ENCODE measurements around the gene SETD1B. TPM values are rescaled to one million over a fixed set of nuclear protein-coding genes. Genes with fewer than 3 reads are reported as not detected.
A peak's percentile ranks its signal among the peaks of the same experiment; 100 is the strongest.

SETD1B gene
- total RNA-seq, 1 experiment from 2014 or later = 40.4 TPM

DNA sequence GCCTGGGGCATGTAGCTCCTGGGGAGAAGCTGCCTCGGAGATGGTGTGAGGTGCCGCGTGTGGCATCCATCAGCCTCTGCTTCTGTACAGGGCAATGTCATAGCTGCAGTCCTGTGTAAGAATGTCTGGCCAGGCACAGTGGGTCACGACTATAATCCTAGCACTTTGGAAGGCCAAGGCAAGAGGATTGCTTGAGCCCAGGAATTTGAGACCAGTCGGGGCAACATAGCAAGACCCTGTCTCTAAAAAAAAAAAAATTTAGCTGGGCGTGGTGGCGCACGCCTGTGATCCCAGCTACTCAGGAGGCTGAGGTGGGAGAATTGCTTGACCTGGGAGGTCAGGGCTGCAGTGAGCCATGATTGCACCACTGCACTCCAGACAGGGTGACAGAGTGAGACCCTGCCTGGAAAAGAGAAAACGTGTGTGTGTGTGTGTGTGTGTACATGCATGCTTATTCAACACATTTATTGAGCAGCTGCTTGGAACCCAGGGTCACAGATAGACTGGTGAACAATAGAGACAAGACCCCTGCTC is 34.4 kb upstream of the SETD1B start:
- no peak overlapping the region for H3K23ac ChIP-seq (ENCODE audit: insufficient read length, low read depth, low read length)
- H3K4me1 ChIP-seq (ENCODE audit: insufficient read depth, low read length) = no peaks in the 10 kb centered on the region
- no peaks in the 10 kb centered on the region for H3K9me3 Mint-ChIP-seq
- H3K4me3 Mint-ChIP-seq = no peak overlapping the region
- H3K4me1 Mint-ChIP-seq = peaks cover 10 to 21% of the 10 kb centered on the region in 2 experiments
- no peaks in the 10 kb centered on the region for H3K79me2 ChIP-seq (ENCODE audit: insufficient read depth, low read length)
- no peak overlapping the region for H2AK5ac ChIP-seq (ENCODE audit: insufficient read length, low read length)
- no peak overlapping the region for H3K14ac ChIP-seq (ENCODE audit: insufficient read depth, low read length)
- H2BK120ac ChIP-seq (ENCODE audit: low read depth, low read length, poor library complexity, severe bottlenecking) = no peak overlapping the region
- no peaks in the 10 kb centered on the region for H3K9me3 ChIP-seq (ENCODE audit: control insufficient read depth, low read depth, low read length)
- no peaks in the 10 kb centered on the region for H3K23me2 ChIP-seq (ENCODE audit: insufficient read length, low read depth, low read length, poor library complexity, severe bottlenecking)
- H4K8ac ChIP-seq (replicated peaks; ENCODE audit: insufficient read length, low read depth, low read length) = no peak overlapping the region
- H3K56ac ChIP-seq (ENCODE audit: insufficient read length, low read depth, low read length) = no peak overlapping the region
- H3K9ac ChIP-seq (ENCODE audit: extremely low read depth, insufficient read length, low read length) = no peak overlapping the region
- peaks cover 0 to 15% (median 0%) of the 10 kb centered on the region in 3 experiments; a peak in 2 of 7 replicates for H3K36me3 Mint-ChIP-seq (ENCODE audit: insufficient read depth in 1 of 3, low read depth in 3 of 3)
- TF ChIP-seq, protein P1, sequence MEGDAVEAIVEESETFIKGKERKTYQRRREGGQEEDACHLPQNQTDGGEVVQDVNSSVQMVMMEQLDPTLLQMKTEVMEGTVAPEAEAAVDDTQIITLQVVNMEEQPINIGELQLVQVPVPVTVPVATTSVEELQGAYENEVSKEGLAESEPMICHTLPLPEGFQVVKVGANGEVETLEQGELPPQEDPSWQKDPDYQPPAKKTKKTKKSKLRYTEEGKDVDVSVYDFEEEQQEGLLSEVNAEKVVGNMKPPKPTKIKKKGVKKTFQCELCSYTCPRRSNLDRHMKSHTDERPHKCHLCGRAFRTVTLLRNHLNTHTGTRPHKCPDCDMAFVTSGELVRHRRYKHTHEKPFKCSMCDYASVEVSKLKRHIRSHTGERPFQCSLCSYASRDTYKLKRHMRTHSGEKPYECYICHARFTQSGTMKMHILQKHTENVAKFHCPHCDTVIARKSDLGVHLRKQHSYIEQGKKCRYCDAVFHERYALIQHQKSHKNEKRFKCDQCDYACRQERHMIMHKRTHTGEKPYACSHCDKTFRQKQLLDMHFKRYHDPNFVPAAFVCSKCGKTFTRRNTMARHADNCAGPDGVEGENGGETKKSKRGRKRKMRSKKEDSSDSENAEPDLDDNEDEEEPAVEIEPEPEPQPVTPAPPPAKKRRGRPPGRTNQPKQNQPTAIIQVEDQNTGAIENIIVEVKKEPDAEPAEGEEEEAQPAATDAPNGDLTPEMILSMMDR (conservative IDR thresholded peaks at IDR 0.05) = no peak
- no peak overlapping the region for H3K4ac ChIP-seq (ENCODE audit: low read depth, low read length)
- H4K20me1 ChIP-seq (ENCODE audit: control insufficient read depth, insufficient read depth, insufficient read length) = peaks cover 3% of the 10 kb centered on the region
- no peak overlapping the region for H3T11ph ChIP-seq (ENCODE audit: low read length)
- H3K4me2 ChIP-seq (ENCODE audit: insufficient read depth, insufficient read length, low read length) = no peak overlapping the region
- H2BK5ac ChIP-seq (ENCODE audit: insufficient read length, low read length) = no peak overlapping the region
- H4K91ac ChIP-seq (ENCODE audit: insufficient read length, low read depth, low read length) = no peak overlapping the region
- no peak overlapping the region for H3K18ac ChIP-seq (ENCODE audit: insufficient read length, low read depth, low read length)
- H3K79me1 ChIP-seq (ENCODE audit: insufficient read depth, low read depth, low read length, poor library complexity, severe bottlenecking) = no peaks in the 10 kb centered on the region
- H2BK15ac ChIP-seq (ENCODE audit: low read depth, low read length) = no peak overlapping the region
- no peak for DNase-seq
- no CpG with 5 or more reads among the region's 9 CpGs for WGBS (ENCODE audit: extremely low coverage, insufficient read length, low lambda C conversion rate)
- H3K27me3 ChIP-seq (ENCODE audit: insufficient read depth, low read length) = no peaks in the 10 kb centered on the region
- no peak overlapping the region for H2AFZ ChIP-seq (ENCODE audit: low read length)
- no peak overlapping the region for H3K27ac ChIP-seq (ENCODE audit: insufficient read length, low read depth, low read length)
- H2BK20ac ChIP-seq (ENCODE audit: low read depth, low read length, poor library complexity, severe bottlenecking) = no peak overlapping the region
- no peak overlapping the region for H4K5ac ChIP-seq (ENCODE audit: insufficient read length, low read depth, low read length)
- H3K27ac Mint-ChIP-seq = peak overlapping the region in 2 of 3 experiments; percentile 64 to 83; a peak in 4 of 7 replicates
- H3K27me3 Mint-ChIP-seq (ENCODE audit: low read depth) = no peaks in the 10 kb centered on the region; the same call in 1 of the 2 replicates
- no peak overlapping the region for H2BK12ac ChIP-seq (ENCODE audit: insufficient read length, low read depth, low read length)

Measured in H9 (cell line).